GM12801 (cell line): ENCODE data around the gene NT5C2.

Source experiments
- CTCF ChIP-seq: IDR thresholded peaks from one replicate; pipeline ENCODE4 v1.5.1; 2011; ENCODE audit warnings: control low read depth; ENCODE audit not compliant: insufficient read length; ENCODE audit errors: extremely low read depth

NT5C2 gene

GRCh38 chr10:103193107-103193819, at the start of gene NT5C2:
Gene NT5C2, minus strand, starts transcription at chr10:103193272. Its CDS starts 18,314 bp downstream, at chr10:103174958.
- TF ChIP-seq CTCF = no peak

DNA sequence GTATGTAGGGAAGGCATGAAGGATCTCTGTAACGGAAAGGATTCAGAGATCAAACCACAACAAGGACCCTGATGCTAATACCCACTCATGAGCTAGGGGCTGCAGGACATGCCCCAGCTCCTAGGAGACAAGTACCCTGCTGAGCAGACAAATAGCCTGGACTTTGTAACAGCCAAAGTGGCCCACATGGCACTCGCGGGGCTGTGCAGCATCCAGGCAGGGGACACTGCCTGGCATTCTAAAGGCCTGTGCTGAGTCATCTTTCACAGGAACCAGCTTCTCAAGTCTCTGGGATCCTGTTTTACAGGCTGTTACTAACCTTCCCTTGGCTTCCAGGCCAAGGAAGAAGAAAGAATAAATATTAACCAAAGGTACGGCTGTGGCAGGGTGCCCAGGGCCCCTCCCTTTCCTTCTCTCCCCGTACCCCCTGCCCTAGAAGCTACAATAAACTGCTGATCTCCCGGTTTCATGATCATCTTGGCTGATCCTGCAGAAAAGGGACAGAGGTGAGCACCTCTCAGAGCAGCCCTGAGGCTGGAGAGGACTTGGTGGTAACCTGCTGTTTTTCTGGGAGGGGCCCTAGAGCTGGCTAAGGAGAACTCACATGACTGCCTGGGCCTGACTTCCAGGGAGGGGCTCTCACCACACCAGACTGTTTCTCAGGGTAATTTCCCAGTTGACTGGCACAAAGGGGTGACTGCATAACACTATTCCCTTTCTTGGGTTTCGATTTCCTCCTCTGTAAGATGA, 48.4 kb upstream of the NT5C2 start:
- no peak for TF ChIP-seq CTCF

DNA sequence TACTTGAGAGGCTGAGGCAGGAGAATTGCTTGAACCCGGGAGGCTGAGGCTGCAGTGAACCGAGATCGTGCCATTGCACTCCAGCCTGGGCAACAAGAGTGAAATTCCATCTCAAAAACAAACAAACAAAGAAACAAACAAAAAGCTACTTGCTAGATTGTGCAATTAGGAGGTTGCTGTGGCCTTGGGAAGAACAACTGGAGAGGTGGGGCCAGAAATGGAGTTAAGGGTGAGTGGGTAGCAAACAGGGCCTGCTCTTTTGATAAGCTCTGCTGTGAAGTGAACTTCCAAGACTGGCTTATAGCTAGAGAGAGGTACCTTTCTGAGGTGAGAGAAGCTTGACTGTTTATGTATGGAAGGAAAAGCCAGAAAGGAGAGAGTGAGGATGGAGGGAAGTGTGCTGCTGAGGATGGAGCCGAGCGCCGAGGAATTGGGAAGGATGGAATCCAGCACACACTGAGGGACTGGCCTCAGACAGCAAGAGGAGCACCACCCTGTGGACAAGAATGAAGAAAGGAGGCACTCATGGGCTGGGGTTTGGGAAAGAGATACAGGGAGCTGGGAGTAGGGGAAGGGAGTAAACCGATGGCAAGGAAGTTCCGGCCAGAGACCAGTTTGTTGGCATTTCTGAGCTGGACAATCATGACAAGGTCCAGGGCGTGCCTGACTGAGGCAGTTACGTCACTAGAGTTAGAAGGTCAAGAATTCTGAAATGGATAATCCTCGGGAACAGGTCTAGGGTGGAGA, 45.6 kb upstream of the NT5C2 start:
- no peak for TF ChIP-seq CTCF

- TF ChIP-seq CTCF = no peak
Observed at GRCh38 chr10:103235775-103236174, 42.7 kb upstream of the NT5C2 start.

DNA sequence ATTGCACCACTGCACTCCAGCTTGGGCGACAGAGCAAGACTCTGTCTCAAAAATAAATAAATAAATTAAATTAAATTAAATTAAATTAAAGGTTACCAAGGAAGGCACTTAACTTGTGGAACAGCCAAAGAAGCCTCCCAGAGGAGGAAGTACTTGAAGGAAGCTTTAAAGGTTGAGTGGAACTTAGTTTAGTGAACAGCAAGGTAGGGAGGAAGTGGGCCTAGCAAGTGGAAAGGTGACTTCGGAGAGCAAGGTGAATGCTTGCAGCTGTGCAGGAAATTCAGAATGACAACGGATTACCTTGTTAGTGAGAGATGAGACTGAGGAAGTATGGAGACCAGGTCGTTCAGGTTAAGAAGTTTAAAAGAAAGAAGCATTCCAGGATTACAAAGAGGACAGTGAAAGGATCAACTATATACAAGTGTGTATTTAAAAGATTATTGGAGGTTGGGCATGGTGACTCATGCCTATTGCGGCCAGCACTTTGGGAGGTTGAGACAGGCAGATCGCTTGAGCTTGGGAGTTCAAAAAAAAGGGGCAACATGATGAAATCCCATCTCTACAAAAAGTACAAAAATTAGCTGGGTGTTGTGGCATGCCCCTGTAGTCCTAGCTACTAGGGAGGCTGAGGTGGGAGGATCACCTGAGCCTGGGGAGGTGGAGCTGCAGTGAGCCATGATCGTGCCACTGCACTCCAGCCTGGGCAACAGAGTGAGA, 39.9 kb upstream of the NT5C2 start:
- no peak for TF ChIP-seq CTCF

DNA sequence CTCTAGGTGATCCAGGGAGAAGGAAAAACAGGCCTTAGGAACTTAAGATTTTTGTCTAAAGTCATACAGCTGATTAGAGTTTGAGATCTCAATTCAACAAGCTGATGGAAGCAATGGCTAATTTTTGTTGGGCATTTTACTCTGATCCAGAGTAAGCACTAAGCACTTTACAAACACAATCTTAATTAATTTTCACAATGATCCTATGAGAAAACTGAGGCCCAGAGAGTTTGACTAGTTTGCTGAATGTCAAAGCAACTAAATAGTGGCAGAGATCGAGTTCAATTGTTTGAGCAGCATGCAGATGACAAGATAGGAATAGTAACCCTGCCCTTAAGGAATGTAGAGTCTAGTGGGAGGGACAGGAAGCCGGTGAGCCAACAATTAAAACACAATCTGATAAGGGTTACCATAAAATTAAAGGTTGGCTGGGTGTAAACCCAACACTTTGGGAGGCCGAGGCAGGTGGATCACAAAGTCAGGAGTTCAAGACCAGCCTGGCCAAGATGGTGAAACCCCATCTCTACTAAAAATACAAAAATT, 39.1 kb upstream of the NT5C2 start:
- no peak for TF ChIP-seq CTCF
